Bronchial epithelial cell (primary cell): ENCODE results near the gene CMTM1. TPM values are rescaled to one million over a fixed set of nuclear protein-coding genes. Genes with fewer than 3 reads are reported as not detected.

Source experiments
- DNase-seq: peaks from one replicate; pipeline ENCODE4 v3.0.0-alpha.2; 2010; ENCODE audit warnings: low read depth
- FAIRE-seq: peaks from 2 replicates; lab custom pipeline; 2011; peaks lifted over from hg19 to GRCh38; lab: Jason Lieb, UNC
- H3K27me3 ChIP-seq: 2 replicates; pipeline ENCODE4 v1.5.1; 2011; ENCODE audit warnings: low read length; ENCODE audit not compliant: control insufficient read depth, insufficient read depth
- H3K36me3 ChIP-seq: 2 replicates; pipeline ENCODE4 v1.5.1; 2011; ENCODE audit warnings: low read length; ENCODE audit not compliant: control insufficient read depth, insufficient read depth
- H3K4me3 ChIP-seq: 2 replicates; pipeline ENCODE4 v1.5.1; 2011; ENCODE audit warnings: mild to moderate bottlenecking, low read depth, low read length, control low read depth
- CTCF ChIP-seq: IDR thresholded peaks from 2 replicates; pipeline ENCODE4 v1.5.1; 2011; ENCODE audit warnings: mild to moderate bottlenecking, moderate library complexity, low read length, control low read depth, inconsistent platforms; ENCODE audit not compliant: insufficient read depth, severe bottlenecking
- total RNA-seq: library from RNA; depleted of rRNA; stranded (reverse); fragments of >200 nt; gene quantifications from 2 replicates; pipeline ENCODE4 v1.2.1, GENCODE V29; 2014

CMTM1 gene
- total RNA-seq, 1 donor from 2014 or later, result 0.26 TPM

DNA sequence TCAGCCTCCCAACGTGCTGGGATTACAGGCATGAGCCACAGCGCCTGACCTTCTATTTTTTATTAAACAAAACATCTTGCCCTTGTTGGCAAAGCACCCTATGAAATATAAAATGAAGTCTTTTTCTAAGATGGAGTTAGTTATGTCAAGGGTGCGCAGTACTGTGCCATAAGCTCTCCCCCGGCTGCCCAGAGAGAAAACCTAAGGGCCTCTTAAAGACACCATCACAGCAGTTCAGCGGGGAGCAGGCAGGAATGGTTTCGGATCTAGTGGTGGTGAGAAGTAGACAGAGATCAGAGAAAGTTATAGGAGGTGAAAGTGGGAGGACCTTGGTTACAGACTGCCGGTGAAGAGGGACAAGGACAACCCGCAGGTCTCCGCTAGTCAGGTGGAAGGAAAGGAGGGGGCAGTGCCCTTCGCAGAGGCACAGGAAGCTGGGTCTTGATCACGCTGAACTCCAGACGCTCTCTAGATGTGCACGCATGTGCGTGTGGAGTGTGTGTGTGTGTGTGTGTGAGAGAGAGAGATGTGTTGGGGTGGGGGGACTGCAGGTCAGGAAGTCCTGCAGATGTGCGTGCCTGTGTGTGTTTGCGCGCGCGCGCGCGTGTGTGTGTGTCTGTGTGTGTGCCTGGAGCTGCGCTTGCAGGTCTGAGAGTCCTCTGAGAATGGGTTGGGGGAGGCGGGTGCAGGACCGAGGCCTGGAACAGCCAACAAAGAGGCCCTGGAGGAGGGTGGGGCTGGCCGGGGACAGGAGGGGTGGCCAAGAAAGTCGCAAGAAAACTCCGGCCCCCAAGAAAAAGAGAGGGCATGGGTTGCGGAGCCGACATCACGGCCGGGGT is 37.5 kb downstream of the CMTM1 start:
- Histone ChIP-seq H3K4me3 (peak overlapping the region; percentile 55), H3K27me3 (no peaks in the 10 kb centered on the region), H3K36me3 (no peaks in the 10 kb centered on the region)
- no peak for TF ChIP-seq CTCF
- no peak for DNase-seq
- FAIRE-seq, result no peak

- FAIRE-seq, result no peak
- TF ChIP-seq CTCF, result peak; percentile 70
- no peak for DNase-seq
- H3K27me3 ChIP-seq, result no peaks in the 10 kb centered on the region
- peaks cover 5% of the 10 kb centered on the region for H3K36me3 ChIP-seq
- H3K4me3 ChIP-seq, result peak within 1 kb of the TSS; percentile 55
Observed at GRCh38 chr16:66604376-66605176, 38.3 kb downstream of the CMTM1 start, which contains the start of gene CMTM3. Gene CMTM3, plus strand, starts transcription at chr16:66604704. Its CDS starts 102 bp downstream, at chr16:66604806.

GRCh38 chr16:66605177-66605978 is 39.1 kb downstream of the CMTM1 start:
- TF ChIP-seq CTCF, result no peak
- Histone ChIP-seq H3K36me3 (peaks cover 9% of the 10 kb centered on the region), H3K27me3 (no peaks in the 10 kb centered on the region), H3K4me3 (peak overlapping the region; percentile 55)
- no peak for FAIRE-seq
- no peak for DNase-seq

GRCh38 chr16:66605979-66606751 is 39.9 kb downstream of the CMTM1 start:
- FAIRE-seq, result no peak
- TF ChIP-seq CTCF, result no peak
- Histone ChIP-seq H3K27me3 (no peaks in the 10 kb centered on the region), H3K4me3 (peak overlapping the region; percentile 55), H3K36me3 (peaks cover 9% of the 10 kb centered on the region)
- DNase-seq, result no peak
